ENCODE results near the gene NLRC5. TPM values are rescaled to one million over a fixed set of nuclear protein-coding genes. Genes with fewer than 3 reads are reported as not detected.
A peak's percentile ranks its signal among the peaks of the same experiment; 100 is the strongest.

NLRC5 gene
- total RNA-seq, 4 donors from 2014 or later = 47.6 to 314 (median 80.8) TPM

GRCh38 chr16:57025941-57026777 is 36.8 kb downstream of the NLRC5 start:
- no peak for DNase-seq
- no peak overlapping the region for H3K27ac ChIP-seq

GRCh38 chr16:57026778-57027062 is 37.4 kb downstream of the NLRC5 start:
- H3K36me3 ChIP-seq = peaks cover 0 to 33% (median 0%) of the 10 kb centered on the region in 3 donors
- TF ChIP-seq CTCF (IDR thresholded peaks at IDR 0.05) = no peak
- TF ChIP-seq POLR2A (IDR thresholded peaks at IDR 0.05) = no peak
- no peaks in the 10 kb centered on the region for H3K9me3 ChIP-seq
- DNase-seq = no peak
- no peak overlapping the region for H3K4me3 ChIP-seq
- H3K27me3 ChIP-seq = no peaks in the 10 kb centered on the region
- H3K4me1 ChIP-seq = no peaks in the 10 kb centered on the region
- H3K27ac ChIP-seq = no peak overlapping the region

More at GRCh38 chr16:57025941-57026777, 36.8 kb downstream of the NLRC5 start:
- Histone ChIP-seq H3K4me3 (no peak overlapping the region), H3K4me1 (no peaks in the 10 kb centered on the region), H3K27me3 (no peaks in the 10 kb centered on the region), H3K36me3 (peaks cover 0 to 39% (median 0%) of the 10 kb centered on the region in 3 donors), H3K9me3 (no peaks in the 10 kb centered on the region)
- TF ChIP-seq POLR2A (IDR thresholded peaks at IDR 0.05) (no peak), CTCF (IDR thresholded peaks at IDR 0.05) (no peak)

- H3K4me3 ChIP-seq = no peak overlapping the region
- H3K4me1 ChIP-seq = no peaks in the 10 kb centered on the region
- no peak overlapping the region for H3K27ac ChIP-seq
- TF ChIP-seq POLR2A (IDR thresholded peaks at IDR 0.05) = no peak
- no peak for TF ChIP-seq CTCF (IDR thresholded peaks at IDR 0.05)
- DNase-seq = no peak
- no peaks in the 10 kb centered on the region for H3K9me3 ChIP-seq
- H3K36me3 ChIP-seq = peaks cover 0 to 30% (median 0%) of the 10 kb centered on the region in 3 donors
- H3K27me3 ChIP-seq = no peaks in the 10 kb centered on the region
These were observed 37.7 kb downstream of the NLRC5 start for GRCh38 chr16:57027067-57027466.

GRCh38 chr16:57028086-57028485 is 38.7 kb downstream of the NLRC5 start:
- Histone ChIP-seq H3K27me3 (no peaks in the 10 kb centered on the region), H3K4me1 (no peaks in the 10 kb centered on the region), H3K9me3 (no peaks in the 10 kb centered on the region), H3K36me3 (peaks cover 0 to 26% (median 0%) of the 10 kb centered on the region in 3 donors), H3K27ac (peak overlapping the region in 1 of 4 donors; percentile 38), H3K4me3 (no peak overlapping the region)
- no peak for TF ChIP-seq POLR2A (IDR thresholded peaks at IDR 0.05)
- no peak for TF ChIP-seq CTCF (IDR thresholded peaks at IDR 0.05)
- no peak for DNase-seq

- Histone ChIP-seq H3K9me3 (no peaks in the 10 kb centered on the region), H3K36me3 (peaks cover 0 to 30% (median 0%) of the 10 kb centered on the region in 3 donors), H3K27ac (no peak overlapping the region), H3K4me1 (no peaks in the 10 kb centered on the region), H3K4me3 (no peak overlapping the region), H3K27me3 (no peaks in the 10 kb centered on the region)
- TF ChIP-seq POLR2A (IDR thresholded peaks at IDR 0.05) = no peak
- TF ChIP-seq CTCF (IDR thresholded peaks at IDR 0.05) = no peak
- no peak for DNase-seq
These were observed 40.1 kb downstream of the NLRC5 start for GRCh38 chr16:57029161-57030160.

Data from Peyer's patch (tissue), 4 donors.